K562 treated with DMSO at 1 percent for 48 hours (cell line): Measurements from ENCODE around the gene HBEGF. TPM values are rescaled to one million over a fixed set of nuclear protein-coding genes. Genes with fewer than 3 reads are reported as not detected.

Experiments
- total RNA-seq: library from RNA; unstranded; fragments of 300-600 nt; gene quantifications from 2 replicates; pipeline ENCODE4 v1.2.3, GENCODE V29; 2022; ENCODE audit warnings: low replicate concordance; ENCODE audit errors: extremely low read depth

Gene HBEGF, protein sequence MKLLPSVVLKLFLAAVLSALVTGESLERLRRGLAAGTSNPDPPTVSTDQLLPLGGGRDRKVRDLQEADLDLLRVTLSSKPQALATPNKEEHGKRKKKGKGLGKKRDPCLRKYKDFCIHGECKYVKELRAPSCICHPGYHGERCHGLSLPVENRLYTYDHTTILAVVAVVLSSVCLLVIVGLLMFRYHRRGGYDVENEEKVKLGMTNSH
- not detected in 2 replicates for total RNA-seq

DNA sequence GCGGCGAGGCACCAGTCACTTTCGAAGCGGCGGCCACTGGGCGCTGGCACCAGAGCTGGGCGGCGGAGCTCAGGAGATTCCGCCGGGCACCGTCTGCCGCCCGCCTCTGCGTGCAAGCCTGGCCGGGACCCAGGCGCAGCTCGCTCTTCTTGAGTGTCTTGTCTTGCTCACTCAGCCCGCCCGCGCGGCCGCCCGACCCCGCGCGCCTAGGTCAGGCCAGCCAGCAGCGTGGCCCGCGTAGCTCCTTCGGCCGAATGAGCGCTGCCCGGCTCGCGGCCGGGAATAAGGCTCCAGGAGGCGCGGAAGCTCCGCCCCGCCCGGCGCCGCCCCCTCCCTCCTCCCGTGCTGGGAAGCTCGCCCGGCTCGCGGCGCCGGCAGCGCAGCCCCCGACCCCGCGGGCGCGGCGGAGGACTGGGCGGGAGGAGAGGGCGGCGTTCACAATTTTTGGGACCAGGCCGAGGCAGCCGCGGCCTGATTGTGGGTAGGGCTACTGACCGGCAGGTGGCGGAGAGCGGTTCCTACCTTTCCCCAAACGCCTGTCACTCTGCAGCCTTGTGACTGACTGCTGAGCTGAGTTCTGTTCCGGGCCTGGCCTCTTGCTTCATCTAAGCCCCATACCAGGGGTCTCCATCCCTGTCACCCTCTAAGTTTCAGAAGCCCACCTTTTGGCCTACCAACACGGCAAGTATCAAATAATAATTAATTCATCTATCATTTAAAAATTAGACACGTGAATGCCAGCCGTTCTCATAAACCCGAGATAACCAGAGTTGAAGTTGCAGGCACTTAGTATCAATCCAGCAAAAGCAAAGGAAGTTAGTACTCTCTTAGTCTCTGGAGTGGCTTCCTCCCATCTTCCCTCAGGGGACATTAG is at the start of gene HBEGF:
Gene HBEGF (minus strand): TSS at position 256 of the 874 bp plus-strand sequence. CDS start 275 bp downstream, outside the sequence.

DNA sequence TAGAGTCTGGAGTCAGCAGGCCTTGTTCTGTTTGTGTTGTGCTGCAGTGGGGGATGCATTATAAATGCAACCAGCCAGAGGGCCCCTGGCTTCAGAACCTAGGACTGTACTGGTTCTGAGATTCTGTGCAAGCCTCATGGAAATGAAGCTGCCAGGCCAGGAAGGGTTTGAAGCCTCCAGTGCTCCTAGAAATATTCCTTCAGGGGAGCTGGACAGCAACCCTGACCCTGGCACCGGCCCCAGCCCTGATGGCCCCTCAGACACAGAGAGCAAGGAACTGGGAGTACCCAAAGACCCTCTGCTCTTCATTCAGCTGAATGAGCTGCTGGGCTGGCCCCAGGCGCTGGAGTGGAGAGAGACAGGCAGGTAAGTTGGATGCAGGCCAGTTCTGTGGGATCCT is 13.7 kb upstream of the HBEGF start, which contains the start of gene SLC4A9:
Gene SLC4A9 (plus strand): TSS at position 94 of the 400 bp plus-strand sequence. CDS start 43 bp downstream, at position 137.

DNA sequence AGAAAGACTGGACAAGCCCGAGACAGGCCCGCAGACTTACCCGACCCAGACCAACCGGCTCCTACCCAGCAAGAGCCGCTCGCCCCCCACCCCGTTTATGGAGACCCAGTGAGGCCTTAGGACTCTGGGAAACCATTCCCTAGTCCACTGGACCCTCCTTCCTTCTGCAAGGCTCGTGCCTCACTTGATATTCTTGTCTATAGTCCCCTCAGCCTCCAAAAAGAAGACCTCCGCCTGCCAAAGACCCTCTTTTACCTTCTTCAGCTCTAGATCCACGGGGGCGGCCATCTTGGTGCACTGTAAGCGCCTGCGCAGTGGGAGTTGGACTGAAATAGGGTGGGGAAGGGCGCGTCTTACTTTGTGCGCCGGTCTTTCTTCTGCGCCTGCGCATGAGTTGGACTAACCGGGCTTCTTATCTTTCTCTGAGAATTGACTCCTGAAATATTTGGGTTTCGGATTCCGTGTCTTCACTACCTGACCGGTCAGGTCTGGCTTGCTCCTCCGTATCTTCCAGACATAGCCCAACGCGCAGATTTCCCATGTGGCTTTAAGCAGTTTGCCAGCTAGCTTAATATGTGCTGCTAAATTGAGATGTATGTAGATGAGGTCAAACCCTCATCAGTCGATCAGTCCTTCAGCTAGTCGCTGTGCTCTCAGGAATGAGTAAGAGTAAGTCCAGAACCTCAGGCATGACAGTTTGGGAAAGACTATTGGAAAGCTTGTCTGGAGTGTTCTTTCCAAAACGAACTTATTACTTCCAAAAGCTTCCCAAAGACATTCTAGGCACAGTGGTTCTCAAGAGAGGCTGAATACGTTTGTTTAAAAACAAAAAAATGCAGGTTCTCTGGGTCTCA is 43.4 kb downstream of the HBEGF start, which contains the start of gene PFDN1:
Gene PFDN1 (minus strand): TSS at position 316 of the 854 bp plus-strand sequence. CDS start 28 bp downstream, at position 288.

Other genes with a start within 250 kb of the HBEGF start
- not detected in 2 replicates for gene PURA, start 232.5 kb downstream of the HBEGF start, total RNA-seq
- gene IGIP, start 220.7 kb downstream of the HBEGF start, total RNA-seq = not detected in 2 replicates
- gene CYSTM1, start 171.4 kb downstream of the HBEGF start, total RNA-seq = not detected in 2 replicates
- not detected in 2 replicates for gene PFDN1, start 43.5 kb downstream of the HBEGF start, total RNA-seq
- gene SLC4A9, start 13.6 kb upstream of the HBEGF start, total RNA-seq = not detected in 2 replicates
- gene ANKHD1, start 55.2 kb upstream of the HBEGF start, total RNA-seq = not detected in 2 replicates
- not detected in 2 replicates for gene EIF4EBP3, start 201.1 kb upstream of the HBEGF start, total RNA-seq
- not detected in 2 replicates for gene SRA1, start 210.9 kb upstream of the HBEGF start, total RNA-seq
- not detected in 2 replicates for gene APBB3, start 218.0 kb upstream of the HBEGF start, total RNA-seq
- not detected in 2 replicates for gene SLC35A4, start 218.2 kb upstream of the HBEGF start, total RNA-seq